Activated naive CD4-positive, alpha-beta T cell treated with anti-CD3 and anti-CD28 coated beads for 36 hours (primary cell): ENCODE results near the gene LCE1E. TPM values are rescaled to one million over a fixed set of nuclear protein-coding genes. Genes with fewer than 3 reads are reported as not detected.

Experiments
- CTCF ChIA-PET: fragments of 350-600 bp; sonication (Branson Sonifier 250); formaldehyde crosslinking; loops from one replicate; lab custom pipeline; 2021; ENCODE audit warnings: antibody characterized with exemption; lab: Charles Lee
- DNase-seq: peaks from one replicate; pipeline ENCODE4 v3.0.0-alpha.2; 2020
- H3K27ac Mint-ChIP-seq: one replicate; pipeline ENCODE4 v1.8.0; 2021; ENCODE audit warnings: mild to moderate bottlenecking, mixed read lengths
- H3K27me3 Mint-ChIP-seq: one replicate; pipeline ENCODE4 v1.8.0; 2021; ENCODE audit warnings: low read depth, mixed read lengths
- H3K36me3 Mint-ChIP-seq: one replicate; pipeline ENCODE4 v1.8.0; 2021; ENCODE audit warnings: low read depth, mixed read lengths
- H3K4me1 Mint-ChIP-seq: one replicate; pipeline ENCODE4 v1.8.0; 2021; ENCODE audit warnings: low read depth, mixed read lengths
- H3K4me3 Mint-ChIP-seq: one replicate; pipeline ENCODE4 v1.8.0; 2021; ENCODE audit warnings: mild to moderate bottlenecking, moderate library complexity, mixed read lengths
- H3K9me3 Mint-ChIP-seq: one replicate; pipeline ENCODE4 v1.8.0; 2021; ENCODE audit warnings: mixed read lengths
- intact Hi-C: fragments of 100-400 bp; cut with micrococcal nuclease; formaldehyde crosslinking; loops from one replicate; pipeline ENCODE4 v1.15.1; 2023
- total RNA-seq, 2 experiments: library from RNA; stranded (reverse); gene quantifications; one replicate each; pipeline ENCODE4 v1.2.3, GENCODE V29; 2021

The LCE1E gene
- total RNA-seq, 2 experiments from 2014 or later: not detected

GRCh38 chr1:152759453-152760173, 26.4 kb upstream of the LCE1E start:
- intact Hi-C loops: no loop called here
- H3K4me3 Mint-ChIP-seq: no peak overlapping the region
- CTCF ChIA-PET: no interaction called here
- DNase-seq: no peak
- H3K9me3 Mint-ChIP-seq: no peaks in the 10 kb centered on the region
- H3K27ac Mint-ChIP-seq: no peak overlapping the region
- peaks cover 23% of the 10 kb centered on the region for H3K27me3 Mint-ChIP-seq
- no peaks in the 10 kb centered on the region for H3K36me3 Mint-ChIP-seq
- H3K4me1 Mint-ChIP-seq: no peaks in the 10 kb centered on the region

- no peak overlapping the region for H3K27ac Mint-ChIP-seq
- H3K4me1 Mint-ChIP-seq: no peaks in the 10 kb centered on the region
- no peaks in the 10 kb centered on the region for H3K9me3 Mint-ChIP-seq
- no peak overlapping the region for H3K4me3 Mint-ChIP-seq
- no peak for DNase-seq
- CTCF ChIA-PET: no interaction called here
- intact Hi-C loops: no loop called here
- no peaks in the 10 kb centered on the region for H3K36me3 Mint-ChIP-seq
- peaks cover 21% of the 10 kb centered on the region for H3K27me3 Mint-ChIP-seq
Observed at GRCh38 chr1:152760551-152761190, 25.4 kb upstream of the LCE1E start.

DNA sequence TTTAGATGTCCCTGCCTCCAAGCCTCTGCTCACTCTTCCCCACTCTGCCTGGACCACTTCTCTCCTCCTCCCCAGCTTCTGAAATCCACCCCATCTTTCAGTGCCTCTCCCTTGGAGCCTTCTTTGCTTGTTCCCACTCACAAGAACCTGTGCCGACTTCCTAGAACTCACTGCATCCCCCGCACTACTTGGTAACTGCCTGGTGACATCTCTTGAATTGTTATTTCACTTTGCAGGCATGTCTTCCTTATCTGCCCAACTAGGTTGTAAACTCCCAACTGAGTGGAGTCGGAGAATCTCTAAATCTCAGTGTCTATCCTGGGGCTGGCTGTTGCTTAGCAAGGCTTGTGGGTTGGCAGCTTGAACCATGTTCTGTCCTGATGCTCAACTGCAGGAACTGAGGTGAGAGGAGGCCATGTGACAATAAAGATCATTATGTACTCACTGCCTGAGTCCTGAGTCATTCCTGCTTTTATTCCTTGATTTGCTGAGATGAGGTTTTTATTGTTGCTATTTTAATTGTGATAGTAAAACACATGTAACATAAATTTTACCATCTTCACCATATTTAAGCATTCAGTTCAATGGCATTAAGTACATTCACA, 24.3 kb upstream of the LCE1E start:
- H3K4me3 Mint-ChIP-seq: no peak overlapping the region
- H3K27me3 Mint-ChIP-seq: peaks cover 19% of the 10 kb centered on the region
- intact Hi-C loops: no loop called here
- DNase-seq: no peak
- H3K4me1 Mint-ChIP-seq: no peaks in the 10 kb centered on the region
- no peaks in the 10 kb centered on the region for H3K9me3 Mint-ChIP-seq
- no peak overlapping the region for H3K27ac Mint-ChIP-seq
- CTCF ChIA-PET: no interaction called here
- no peaks in the 10 kb centered on the region for H3K36me3 Mint-ChIP-seq

GRCh38 chr1:152768847-152769533, 17.1 kb upstream of the LCE1E start:
- H3K9me3 Mint-ChIP-seq: no peaks in the 10 kb centered on the region
- H3K4me3 Mint-ChIP-seq: no peak overlapping the region
- H3K4me1 Mint-ChIP-seq: no peaks in the 10 kb centered on the region
- DNase-seq: no peak
- CTCF ChIA-PET: no interaction called here
- H3K27me3 Mint-ChIP-seq: peaks cover 8% of the 10 kb centered on the region
- no peak overlapping the region for H3K27ac Mint-ChIP-seq
- no peaks in the 10 kb centered on the region for H3K36me3 Mint-ChIP-seq
- intact Hi-C loops: no loop called here

- CTCF ChIA-PET: no interaction called here
- DNase-seq: no peak
- H3K4me1 Mint-ChIP-seq: no peaks in the 10 kb centered on the region
- H3K9me3 Mint-ChIP-seq: no peaks in the 10 kb centered on the region
- no peaks in the 10 kb centered on the region for H3K36me3 Mint-ChIP-seq
- intact Hi-C loops: no loop called here
- no peak overlapping the region for H3K27ac Mint-ChIP-seq
- no peak overlapping the region for H3K4me3 Mint-ChIP-seq
- peaks cover 7% of the 10 kb centered on the region for H3K27me3 Mint-ChIP-seq
Observed at GRCh38 chr1:152770411-152770810, 15.6 kb upstream of the LCE1E start.

GRCh38 chr1:152774875-152775274, 11.2 kb upstream of the LCE1E start, which contains the start of gene LCE1F:
Gene LCE1F, plus strand, starts transcription at chr1:152775140. Its CDS starts 1,232 bp downstream, at chr1:152776372.
- Mint-ChIP-seq H3K36me3 (no peaks in the 10 kb centered on the region), H3K27me3 (peaks cover 12% of the 10 kb centered on the region), H3K27ac (no peak within 1 kb of the TSS), H3K4me1 (no peaks in the 10 kb centered on the region), H3K9me3 (no peaks in the 10 kb centered on the region), H3K4me3 (no peak within 1 kb of the TSS)
- DNase-seq: no peak
- intact Hi-C loops: no loop called here
- CTCF ChIA-PET: interaction anchor here (0.6 kb wide), 1 partner anchor 411 kb away, joined by 7 read pairs; no protein-coding TSS in a partner anchor

- Mint-ChIP-seq H3K27ac (no peak overlapping the region), H3K9me3 (no peaks in the 10 kb centered on the region), H3K27me3 (peaks cover 12% of the 10 kb centered on the region), H3K4me3 (no peak overlapping the region), H3K36me3 (no peaks in the 10 kb centered on the region), H3K4me1 (no peaks in the 10 kb centered on the region)
- intact Hi-C loops: no loop called here
- CTCF ChIA-PET: interaction anchor here (0.6 to 1.2 kb wide), 2 partner anchors 12 to 127 kb away, joined by 3 read pairs; no protein-coding TSS in a partner anchor
- no peak for DNase-seq
Observed at GRCh38 chr1:152776361-152776760, 9.7 kb upstream of the LCE1E start.

- H3K4me3 Mint-ChIP-seq: no peak overlapping the region
- intact Hi-C loops: no loop called here
- H3K27me3 Mint-ChIP-seq: peaks cover 12% of the 10 kb centered on the region
- H3K9me3 Mint-ChIP-seq: no peaks in the 10 kb centered on the region
- CTCF ChIA-PET: interaction anchor here (1.2 kb wide), 1 partner anchor 11 kb away, joined by 3 read pairs; no protein-coding TSS in a partner anchor
- H3K27ac Mint-ChIP-seq: no peak overlapping the region
- H3K4me1 Mint-ChIP-seq: no peaks in the 10 kb centered on the region
- DNase-seq: peak; percentile 9
- no peaks in the 10 kb centered on the region for H3K36me3 Mint-ChIP-seq
Observed at GRCh38 chr1:152777510-152778137, 8.4 kb upstream of the LCE1E start.

DNA sequence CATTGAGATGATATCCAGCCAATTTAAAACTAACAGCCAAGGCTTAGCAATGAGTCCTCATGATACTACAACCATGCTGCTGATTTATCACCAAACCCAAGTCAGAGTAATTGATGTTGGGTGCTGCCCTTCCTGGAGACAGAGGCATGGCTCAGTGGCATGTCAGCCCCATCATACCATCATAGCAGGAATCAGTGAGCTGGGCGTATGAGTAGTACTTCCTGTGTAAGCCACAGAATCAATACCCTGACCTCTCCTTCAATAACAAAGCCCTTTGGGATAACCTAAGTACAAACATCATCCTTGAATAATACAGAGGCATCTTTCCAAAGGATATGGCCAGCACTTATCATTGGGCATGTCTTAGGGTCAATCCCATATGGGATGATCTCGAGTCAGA, 3.0 kb upstream of the LCE1E start:
- intact Hi-C loops: no loop called here
- no peaks in the 10 kb centered on the region for H3K36me3 Mint-ChIP-seq
- DNase-seq: no peak
- peaks cover 30% of the 10 kb centered on the region for H3K27me3 Mint-ChIP-seq
- no peaks in the 10 kb centered on the region for H3K4me1 Mint-ChIP-seq
- no peak overlapping the region for H3K27ac Mint-ChIP-seq
- CTCF ChIA-PET: no interaction called here
- no peak overlapping the region for H3K4me3 Mint-ChIP-seq
- H3K9me3 Mint-ChIP-seq: no peaks in the 10 kb centered on the region

GRCh38 chr1:152795686-152796085, 9.6 kb downstream of the LCE1E start:
- Mint-ChIP-seq H3K27me3 (peaks cover 11% of the 10 kb centered on the region), H3K27ac (no peak overlapping the region), H3K4me3 (no peak overlapping the region), H3K9me3 (no peaks in the 10 kb centered on the region), H3K4me1 (no peaks in the 10 kb centered on the region), H3K36me3 (no peaks in the 10 kb centered on the region)
- DNase-seq: no peak
- intact Hi-C loops: no loop called here
- CTCF ChIA-PET: no interaction called here

- CTCF ChIA-PET: no interaction called here
- DNase-seq: no peak
- H3K27me3 Mint-ChIP-seq: peaks cover 15% of the 10 kb centered on the region
- intact Hi-C loops: no loop called here
- H3K4me3 Mint-ChIP-seq: no peak within 1 kb of the TSS
- no peaks in the 10 kb centered on the region for H3K4me1 Mint-ChIP-seq
- no peak within 1 kb of the TSS for H3K27ac Mint-ChIP-seq
- no peaks in the 10 kb centered on the region for H3K9me3 Mint-ChIP-seq
- H3K36me3 Mint-ChIP-seq: no peaks in the 10 kb centered on the region
Observed at GRCh38 chr1:152796421-152796820, 10.4 kb downstream of the LCE1E start, which contains the start of gene LCE1D. Gene LCE1D, plus strand, starts transcription at chr1:152796721. Its CDS starts 1,074 bp downstream, at chr1:152797795.

- intact Hi-C loops: no loop called here
- no peaks in the 10 kb centered on the region for H3K4me1 Mint-ChIP-seq
- no peak for DNase-seq
- H3K27ac Mint-ChIP-seq: no peak overlapping the region
- CTCF ChIA-PET: no interaction called here
- no peaks in the 10 kb centered on the region for H3K36me3 Mint-ChIP-seq
- no peaks in the 10 kb centered on the region for H3K9me3 Mint-ChIP-seq
- peaks cover 19% of the 10 kb centered on the region for H3K27me3 Mint-ChIP-seq
- H3K4me3 Mint-ChIP-seq: no peak overlapping the region
Observed at GRCh38 chr1:152801333-152801732, 15.3 kb downstream of the LCE1E start.
